Ishikawa (cell line): ENCODE data around the gene LMAN2L.

Experiments
- CEBPB ChIP-seq: IDR thresholded peaks from 2 replicates; pipeline ENCODE4 v1.6.1; 2012
- CREB1 ChIP-seq: IDR thresholded peaks from 2 replicates; pipeline ENCODE4 v1.6.1; 2012; ENCODE audit warnings: low read depth
- EGR1 ChIP-seq: IDR thresholded peaks from 2 replicates; pipeline ENCODE4 v1.6.1; 2012
- EP300 ChIP-seq: IDR thresholded peaks from 2 replicates; pipeline ENCODE4 v1.6.1; 2012; ENCODE audit warnings: borderline replicate concordance
- RAD21 ChIP-seq: IDR thresholded peaks from 2 replicates; pipeline ENCODE4 v1.6.1; 2012; ENCODE audit warnings: low read depth
- TAF1 ChIP-seq: IDR thresholded peaks from 2 replicates; pipeline ENCODE4 v1.6.1; 2012; ENCODE audit warnings: low read depth, mild to moderate bottlenecking
- TCF12 ChIP-seq: IDR thresholded peaks from 2 replicates; pipeline ENCODE4 v1.6.1; 2012; ENCODE audit warnings: low read depth
- TEAD4 ChIP-seq: IDR thresholded peaks from 2 replicates; pipeline ENCODE4 v1.6.1; 2012
- YY1 ChIP-seq: IDR thresholded peaks from 2 replicates; pipeline ENCODE4 v1.6.1; 2012; ENCODE audit warnings: low read depth
- TF ChIP-seq, protein P1 (sequence below): IDR thresholded peaks from 2 replicates; pipeline ENCODE4 v1.6.1; 2012
- TF ChIP-seq, protein P2 (sequence below): IDR thresholded peaks from 2 replicates; pipeline ENCODE4 v1.6.1; 2012; ENCODE audit warnings: low read depth, mild to moderate bottlenecking

DNA sequence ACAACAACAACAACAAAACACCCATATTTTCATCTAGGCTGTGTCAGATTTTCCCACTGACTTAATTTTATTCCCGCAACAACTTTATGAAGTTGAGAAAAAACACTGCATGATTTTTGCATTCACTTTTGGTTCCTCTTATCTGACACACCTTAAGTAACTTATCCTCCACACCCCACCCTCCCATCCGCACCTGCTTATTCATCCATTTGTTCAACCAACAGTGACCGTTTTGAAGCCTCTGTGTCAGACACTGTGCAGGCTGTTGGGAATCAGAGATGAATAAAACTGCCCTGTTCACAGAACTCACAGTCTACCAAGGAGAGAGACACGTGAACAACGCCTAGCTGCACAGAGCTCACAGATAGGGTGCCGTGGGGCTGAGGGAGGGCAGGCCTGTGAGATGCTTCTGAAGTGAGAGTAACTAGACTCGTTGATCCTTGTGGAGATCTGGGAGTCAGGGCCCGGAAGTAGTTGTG lies 28.3 kb upstream of the LMAN2L start:
- no peak for TF ChIP-seq CREB1
- TF ChIP-seq RAD21: no peak
- TF ChIP-seq, protein P1, sequence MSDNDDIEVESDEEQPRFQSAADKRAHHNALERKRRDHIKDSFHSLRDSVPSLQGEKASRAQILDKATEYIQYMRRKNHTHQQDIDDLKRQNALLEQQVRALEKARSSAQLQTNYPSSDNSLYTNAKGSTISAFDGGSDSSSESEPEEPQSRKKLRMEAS: no peak
- TF ChIP-seq TAF1: no peak
- TF ChIP-seq YY1: no peak
- TF ChIP-seq CEBPB: no peak
- TF ChIP-seq EP300: no peak
- TF ChIP-seq EGR1: no peak
- TF ChIP-seq TCF12: no peak
- TF ChIP-seq, protein P2, sequence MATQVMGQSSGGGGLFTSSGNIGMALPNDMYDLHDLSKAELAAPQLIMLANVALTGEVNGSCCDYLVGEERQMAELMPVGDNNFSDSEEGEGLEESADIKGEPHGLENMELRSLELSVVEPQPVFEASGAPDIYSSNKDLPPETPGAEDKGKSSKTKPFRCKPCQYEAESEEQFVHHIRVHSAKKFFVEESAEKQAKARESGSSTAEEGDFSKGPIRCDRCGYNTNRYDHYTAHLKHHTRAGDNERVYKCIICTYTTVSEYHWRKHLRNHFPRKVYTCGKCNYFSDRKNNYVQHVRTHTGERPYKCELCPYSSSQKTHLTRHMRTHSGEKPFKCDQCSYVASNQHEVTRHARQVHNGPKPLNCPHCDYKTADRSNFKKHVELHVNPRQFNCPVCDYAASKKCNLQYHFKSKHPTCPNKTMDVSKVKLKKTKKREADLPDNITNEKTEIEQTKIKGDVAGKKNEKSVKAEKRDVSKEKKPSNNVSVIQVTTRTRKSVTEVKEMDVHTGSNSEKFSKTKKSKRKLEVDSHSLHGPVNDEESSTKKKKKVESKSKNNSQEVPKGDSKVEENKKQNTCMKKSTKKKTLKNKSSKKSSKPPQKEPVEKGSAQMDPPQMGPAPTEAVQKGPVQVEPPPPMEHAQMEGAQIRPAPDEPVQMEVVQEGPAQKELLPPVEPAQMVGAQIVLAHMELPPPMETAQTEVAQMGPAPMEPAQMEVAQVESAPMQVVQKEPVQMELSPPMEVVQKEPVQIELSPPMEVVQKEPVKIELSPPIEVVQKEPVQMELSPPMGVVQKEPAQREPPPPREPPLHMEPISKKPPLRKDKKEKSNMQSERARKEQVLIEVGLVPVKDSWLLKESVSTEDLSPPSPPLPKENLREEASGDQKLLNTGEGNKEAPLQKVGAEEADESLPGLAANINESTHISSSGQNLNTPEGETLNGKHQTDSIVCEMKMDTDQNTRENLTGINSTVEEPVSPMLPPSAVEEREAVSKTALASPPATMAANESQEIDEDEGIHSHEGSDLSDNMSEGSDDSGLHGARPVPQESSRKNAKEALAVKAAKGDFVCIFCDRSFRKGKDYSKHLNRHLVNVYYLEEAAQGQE: no peak
- no peak for TF ChIP-seq TEAD4
